ENCODE results near the gene OGFOD2.
A peak's percentile ranks its signal among the peaks of the same experiment; 100 is the strongest.

OGFOD2 gene

GRCh38 chr12:122994140-122994675 lies 19.2 kb downstream of the OGFOD2 start:
- intact Hi-C loops (cut with micrococcal nuclease): no loop called here
- H3K4me1 Mint-ChIP-seq (ENCODE audit: low read depth): no peaks in the 10 kb centered on the region
- no peaks in the 10 kb centered on the region for H3K36me3 Mint-ChIP-seq (ENCODE audit: low read depth)
- H3K9me3 Mint-ChIP-seq: no peaks in the 10 kb centered on the region
- H3K4me3 Mint-ChIP-seq: no peak overlapping the region
- H3K27me3 Mint-ChIP-seq: no peaks in the 10 kb centered on the region
- no peak overlapping the region for H3K27ac Mint-ChIP-seq

GRCh38 chr12:122994781-122995502 lies 19.9 kb downstream of the OGFOD2 start:
- Mint-ChIP-seq H3K36me3 (ENCODE audit: low read depth) (no peaks in the 10 kb centered on the region), H3K27me3 (no peaks in the 10 kb centered on the region), H3K9me3 (no peaks in the 10 kb centered on the region), H3K27ac (no peak overlapping the region), H3K4me3 (no peak overlapping the region), H3K4me1 (ENCODE audit: low read depth) (no peaks in the 10 kb centered on the region)
- intact Hi-C loops (cut with micrococcal nuclease): no loop called here

- no peaks in the 10 kb centered on the region for H3K9me3 Mint-ChIP-seq
- no peak overlapping the region for H3K4me3 Mint-ChIP-seq
- no peaks in the 10 kb centered on the region for H3K27me3 Mint-ChIP-seq
- H3K36me3 Mint-ChIP-seq (ENCODE audit: low read depth): no peaks in the 10 kb centered on the region
- no peak overlapping the region for H3K27ac Mint-ChIP-seq
- intact Hi-C loops (cut with micrococcal nuclease): no loop called here
- H3K4me1 Mint-ChIP-seq (ENCODE audit: low read depth): no peaks in the 10 kb centered on the region
These were observed 20.6 kb downstream of the OGFOD2 start for GRCh38 chr12:122995503-122996187.

GRCh38 chr12:122996188-122996601 lies 21.2 kb downstream of the OGFOD2 start:
- Mint-ChIP-seq H3K9me3 (no peaks in the 10 kb centered on the region), H3K27ac (no peak overlapping the region), H3K27me3 (no peaks in the 10 kb centered on the region), H3K36me3 (ENCODE audit: low read depth) (no peaks in the 10 kb centered on the region), H3K4me3 (no peak overlapping the region), H3K4me1 (ENCODE audit: low read depth) (no peaks in the 10 kb centered on the region)
- intact Hi-C loops (cut with micrococcal nuclease): no loop called here

GRCh38 chr12:122996621-122997342 lies 21.7 kb downstream of the OGFOD2 start:
- intact Hi-C loops (cut with micrococcal nuclease): no loop called here
- H3K36me3 Mint-ChIP-seq (ENCODE audit: low read depth): no peaks in the 10 kb centered on the region
- H3K27ac Mint-ChIP-seq: no peak overlapping the region
- no peak overlapping the region for H3K4me3 Mint-ChIP-seq
- H3K4me1 Mint-ChIP-seq (ENCODE audit: low read depth): no peaks in the 10 kb centered on the region
- H3K9me3 Mint-ChIP-seq: no peaks in the 10 kb centered on the region
- H3K27me3 Mint-ChIP-seq: no peaks in the 10 kb centered on the region

GRCh38 chr12:122997343-122998250 lies 22.6 kb downstream of the OGFOD2 start:
- Mint-ChIP-seq H3K4me3 (no peak overlapping the region), H3K27ac (peak overlapping the region; percentile 15), H3K36me3 (ENCODE audit: low read depth) (no peaks in the 10 kb centered on the region), H3K4me1 (ENCODE audit: low read depth) (no peaks in the 10 kb centered on the region), H3K9me3 (no peaks in the 10 kb centered on the region), H3K27me3 (no peaks in the 10 kb centered on the region)
- intact Hi-C loops (cut with micrococcal nuclease): no loop called here

GRCh38 chr12:122998316-122998715 lies 23.3 kb downstream of the OGFOD2 start:
- intact Hi-C loops (cut with micrococcal nuclease): no loop called here
- Mint-ChIP-seq H3K4me1 (ENCODE audit: low read depth) (no peaks in the 10 kb centered on the region), H3K27me3 (no peaks in the 10 kb centered on the region), H3K36me3 (ENCODE audit: low read depth) (no peaks in the 10 kb centered on the region), H3K27ac (peak overlapping the region; percentile 15), H3K9me3 (no peaks in the 10 kb centered on the region), H3K4me3 (no peak overlapping the region)

- intact Hi-C loops (cut with micrococcal nuclease): no loop called here
- Mint-ChIP-seq H3K36me3 (ENCODE audit: low read depth) (no peaks in the 10 kb centered on the region), H3K4me1 (ENCODE audit: low read depth) (no peaks in the 10 kb centered on the region), H3K27ac (peak overlapping the region; percentile 45), H3K9me3 (no peaks in the 10 kb centered on the region), H3K27me3 (no peaks in the 10 kb centered on the region), H3K4me3 (no peak overlapping the region)
These were observed 24.3 kb downstream of the OGFOD2 start for GRCh38 chr12:122999196-122999946.

- H3K27ac Mint-ChIP-seq: no peak overlapping the region
- intact Hi-C loops (cut with micrococcal nuclease): no loop called here
- no peaks in the 10 kb centered on the region for H3K27me3 Mint-ChIP-seq
- H3K4me3 Mint-ChIP-seq: no peak overlapping the region
- no peaks in the 10 kb centered on the region for H3K36me3 Mint-ChIP-seq (ENCODE audit: low read depth)
- no peaks in the 10 kb centered on the region for H3K9me3 Mint-ChIP-seq
- no peaks in the 10 kb centered on the region for H3K4me1 Mint-ChIP-seq (ENCODE audit: low read depth)
These were observed 25.0 kb downstream of the OGFOD2 start for GRCh38 chr12:122999986-123000420.

GRCh38 chr12:123000578-123000977 lies 25.5 kb downstream of the OGFOD2 start:
- Mint-ChIP-seq H3K27ac (no peak overlapping the region), H3K36me3 (ENCODE audit: low read depth) (no peaks in the 10 kb centered on the region), H3K9me3 (no peaks in the 10 kb centered on the region), H3K4me1 (ENCODE audit: low read depth) (no peaks in the 10 kb centered on the region), H3K27me3 (no peaks in the 10 kb centered on the region), H3K4me3 (no peak overlapping the region)
- intact Hi-C loops (cut with micrococcal nuclease): no loop called here

GRCh38 chr12:123001464-123001863 lies 26.4 kb downstream of the OGFOD2 start:
- H3K36me3 Mint-ChIP-seq (ENCODE audit: low read depth): no peaks in the 10 kb centered on the region
- intact Hi-C loops (cut with micrococcal nuclease): no loop called here
- no peak overlapping the region for H3K27ac Mint-ChIP-seq
- no peak overlapping the region for H3K4me3 Mint-ChIP-seq
- no peaks in the 10 kb centered on the region for H3K4me1 Mint-ChIP-seq (ENCODE audit: low read depth)
- no peaks in the 10 kb centered on the region for H3K9me3 Mint-ChIP-seq
- no peaks in the 10 kb centered on the region for H3K27me3 Mint-ChIP-seq

- Mint-ChIP-seq H3K27me3 (no peaks in the 10 kb centered on the region), H3K27ac (no peak overlapping the region)
- intact Hi-C loops (cut with micrococcal nuclease): no loop called here
These were observed 28.2 kb downstream of the OGFOD2 start for GRCh38 chr12:123003257-123003656.

GRCh38 chr12:123004287-123004686 lies 29.2 kb downstream of the OGFOD2 start:
- H3K9me3 Mint-ChIP-seq: no peaks in the 10 kb centered on the region
- H3K36me3 Mint-ChIP-seq (ENCODE audit: low read depth): no peaks in the 10 kb centered on the region
- no peak overlapping the region for H3K27ac Mint-ChIP-seq
- no peaks in the 10 kb centered on the region for H3K27me3 Mint-ChIP-seq
- no peak overlapping the region for H3K4me3 Mint-ChIP-seq
- H3K4me1 Mint-ChIP-seq (ENCODE audit: low read depth): no peaks in the 10 kb centered on the region
- intact Hi-C loops (cut with micrococcal nuclease): no loop called here

More at GRCh38 chr12:123003257-123003656, 28.2 kb downstream of the OGFOD2 start:
- Mint-ChIP-seq H3K4me1 (ENCODE audit: low read depth) (no peaks in the 10 kb centered on the region), H3K9me3 (no peaks in the 10 kb centered on the region), H3K36me3 (ENCODE audit: low read depth) (no peaks in the 10 kb centered on the region), H3K4me3 (no peak overlapping the region)
